HG03280 (cell line): ENCODE results near the gene PTMA.
"Not testable (repeated sequence)": the region's sequence is repeated elsewhere in the genome, so short reads cannot be mapped to it uniquely, and the experiment has no call there.

Source experiments
- ATAC-seq: cut with Tn5 transposase; IDR thresholded peaks from one replicate; pipeline ENCODE4 v1.9.1; 2021; ENCODE audit warnings: mild to moderate bottlenecking, moderate library complexity; ENCODE audit not compliant: unreplicated experiment

Gene PTMA

DNA sequence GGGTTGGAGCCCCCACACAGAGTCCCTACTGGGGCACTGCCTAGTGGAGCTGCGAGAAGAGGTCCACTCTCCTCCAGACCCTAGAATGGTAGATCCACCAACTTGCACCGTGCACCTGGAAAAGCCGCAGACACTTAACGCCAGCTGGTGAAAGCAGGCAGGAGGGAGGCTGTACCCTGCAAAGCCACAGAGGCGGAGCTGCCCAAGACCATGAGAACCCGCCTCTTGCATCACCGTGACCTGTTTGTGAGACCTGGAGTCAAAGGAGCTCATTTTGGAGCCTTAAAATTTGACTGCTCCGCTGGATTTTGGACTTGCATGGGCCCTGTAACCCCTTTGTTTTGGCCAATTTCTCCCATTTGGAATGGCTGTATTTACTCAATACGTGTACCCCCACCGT is 40.7 kb downstream of the PTMA start:
- ATAC-seq: not testable (repeated sequence)

DNA sequence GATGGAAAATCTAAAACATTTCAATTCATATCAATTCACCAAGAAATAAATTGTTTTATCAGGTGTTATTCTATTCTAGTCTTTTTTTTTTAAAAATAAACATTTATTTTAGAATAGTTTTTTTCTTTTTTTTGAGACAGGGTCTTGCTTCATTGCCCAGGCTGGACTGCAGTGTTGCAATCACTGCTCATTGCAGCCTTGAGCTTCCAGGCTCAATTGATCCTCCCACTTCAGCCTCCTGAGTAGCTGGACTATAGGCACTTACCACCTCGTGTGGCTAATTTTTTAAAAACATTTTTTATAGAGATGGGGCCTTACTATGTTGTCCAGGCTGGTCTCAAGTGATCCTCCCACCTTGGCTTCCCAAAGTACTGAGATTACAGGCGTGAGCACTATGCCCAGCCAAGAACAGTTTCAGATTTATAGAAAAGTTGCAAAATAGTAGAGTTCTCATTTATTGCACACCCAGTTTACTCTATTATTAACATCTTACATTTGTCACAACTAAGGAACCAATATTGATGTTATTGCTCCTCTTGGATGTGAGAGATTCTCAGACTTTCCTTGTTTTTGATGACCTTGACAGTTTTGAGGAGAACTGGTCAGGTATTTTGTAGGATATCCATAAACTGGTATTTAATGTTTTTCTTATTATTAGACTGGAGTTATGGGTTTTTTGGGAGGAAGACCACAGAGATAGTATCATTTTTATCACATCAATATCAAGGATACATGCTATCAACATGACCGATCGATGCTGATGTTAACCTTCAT is 42.9 kb downstream of the PTMA start:
- no peak for ATAC-seq

DNA sequence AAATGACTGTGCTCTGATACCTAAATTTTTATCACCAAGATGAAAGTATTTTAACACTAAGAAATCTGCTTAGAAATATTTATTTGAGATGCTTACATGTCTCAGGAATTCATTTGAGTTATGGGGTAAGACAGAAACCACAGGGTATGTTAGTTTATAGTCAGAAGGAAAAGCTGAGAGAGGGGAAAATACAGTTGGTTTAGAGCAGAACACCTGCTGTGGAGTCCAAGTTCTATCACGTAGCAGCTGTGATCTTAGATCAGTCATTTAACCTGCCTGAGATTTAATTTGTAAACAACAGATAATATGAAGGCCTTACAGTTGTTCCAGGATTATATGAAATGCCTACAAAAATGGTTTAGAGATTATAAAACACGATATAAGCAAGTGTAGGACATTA is 43.7 kb downstream of the PTMA start:
- ATAC-seq: no peak

DNA sequence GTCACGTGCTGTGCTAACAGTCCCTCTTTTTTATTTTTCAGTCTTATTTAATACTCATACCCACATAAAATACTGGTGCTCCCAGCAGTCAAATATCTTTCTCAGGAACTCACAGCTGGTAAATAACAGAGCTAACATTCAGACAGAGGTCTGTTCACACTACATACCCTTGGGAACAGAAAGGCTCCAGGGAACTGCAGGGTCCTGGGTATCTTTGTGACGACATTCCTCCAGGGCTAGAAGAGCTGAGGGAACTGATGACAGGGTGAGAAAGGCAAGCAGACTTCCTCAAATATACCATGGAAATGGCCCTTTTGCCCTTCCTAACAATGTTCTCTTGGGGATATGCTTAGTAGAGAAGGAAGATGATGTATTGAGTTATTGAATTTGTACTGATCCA is 53.4 kb downstream of the PTMA start:
- ATAC-seq: no peak
